HG03064 (cell line): ENCODE data around the gene FOXI2.

Source experiments
- ATAC-seq: cut with Tn5 transposase; IDR thresholded peaks from one replicate; pipeline ENCODE4 v1.9.1; 2021; ENCODE audit warnings: low read depth; ENCODE audit not compliant: unreplicated experiment

The FOXI2 gene

GRCh38 chr10:127736915-127737562 is at the start of gene FOXI2:
FOXI2 (plus strand) TSS chr10:127737185; CDS start chr10:127737274, 89 bp downstream.
- no peak for ATAC-seq

DNA sequence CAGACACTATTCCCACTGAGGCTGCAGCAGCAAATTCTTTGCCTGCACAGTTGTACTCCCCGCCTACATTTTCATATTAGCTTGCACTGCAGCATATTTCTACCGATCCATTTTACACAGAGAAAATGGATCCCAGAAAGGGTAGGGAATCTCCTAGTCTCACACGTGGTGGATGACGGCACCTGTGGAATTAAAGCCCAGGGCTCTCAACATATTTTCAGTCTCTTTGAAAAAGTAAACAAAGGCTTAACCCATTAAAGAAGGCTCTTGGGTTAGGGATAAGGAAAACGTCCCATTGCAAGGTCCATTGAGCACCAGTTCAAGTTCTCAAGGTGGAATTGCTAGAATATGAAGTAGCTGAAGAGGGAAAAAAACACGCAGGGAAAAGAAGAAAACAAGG is 49.4 kb upstream of the FOXI2 start:
- no peak for ATAC-seq

- no peak for ATAC-seq
These were observed 46.7 kb upstream of the FOXI2 start for GRCh38 chr10:127690176-127690835.

GRCh38 chr10:127694580-127695193 is 42.3 kb upstream of the FOXI2 start:
- peak; percentile 65 for ATAC-seq

GRCh38 chr10:127695431-127695830 is 41.6 kb upstream of the FOXI2 start:
- ATAC-seq, result no peak

- no peak for ATAC-seq
These were observed 38.1 kb upstream of the FOXI2 start for GRCh38 chr10:127698886-127699285.

- ATAC-seq, result no peak
These were observed 37.7 kb upstream of the FOXI2 start for GRCh38 chr10:127699311-127699710.

GRCh38 chr10:127702271-127702670 is 34.7 kb upstream of the FOXI2 start:
- no peak for ATAC-seq

DNA sequence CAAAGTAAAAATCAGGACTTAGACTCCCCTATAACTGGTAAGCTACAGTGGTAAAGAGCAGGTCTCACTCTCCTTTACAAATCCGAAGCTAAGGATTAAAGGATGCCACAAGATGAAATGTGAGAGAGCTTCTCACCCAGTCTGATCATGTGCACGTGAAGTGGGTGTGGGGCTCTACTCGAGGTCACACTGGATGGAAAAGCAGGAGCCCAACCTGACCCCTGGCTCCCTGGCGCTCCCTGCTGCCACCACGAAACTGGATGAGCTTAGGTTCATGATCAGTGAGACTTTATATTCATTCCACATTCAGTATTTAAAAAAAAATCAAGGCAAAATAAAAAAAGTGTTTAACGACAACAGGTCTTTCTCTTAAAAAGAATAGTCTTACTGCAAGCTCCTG is 21.7 kb upstream of the FOXI2 start:
- ATAC-seq, result no peak

GRCh38 chr10:127715782-127716378 is 21.1 kb upstream of the FOXI2 start:
- ATAC-seq, result no peak

DNA sequence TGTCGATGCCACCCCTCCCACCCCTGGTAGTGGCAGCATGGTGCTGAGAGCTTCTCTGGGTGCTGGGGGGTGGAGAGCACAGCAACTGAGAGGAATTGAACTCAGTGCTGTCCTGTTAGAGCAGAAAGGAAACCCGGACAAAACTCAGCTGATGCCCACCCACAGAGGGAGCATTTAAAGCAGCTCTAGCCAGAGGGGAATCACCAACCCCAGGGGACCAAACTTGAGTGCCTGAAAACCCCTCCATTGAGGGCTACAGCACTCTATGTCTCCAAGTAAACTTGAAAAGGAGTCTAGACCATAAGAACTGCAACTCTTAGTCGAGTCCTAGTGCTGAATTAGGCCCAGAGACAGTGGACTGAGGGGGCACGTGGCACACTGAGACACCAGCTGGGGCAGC is 16.8 kb upstream of the FOXI2 start:
- ATAC-seq, result peak; percentile 65

DNA sequence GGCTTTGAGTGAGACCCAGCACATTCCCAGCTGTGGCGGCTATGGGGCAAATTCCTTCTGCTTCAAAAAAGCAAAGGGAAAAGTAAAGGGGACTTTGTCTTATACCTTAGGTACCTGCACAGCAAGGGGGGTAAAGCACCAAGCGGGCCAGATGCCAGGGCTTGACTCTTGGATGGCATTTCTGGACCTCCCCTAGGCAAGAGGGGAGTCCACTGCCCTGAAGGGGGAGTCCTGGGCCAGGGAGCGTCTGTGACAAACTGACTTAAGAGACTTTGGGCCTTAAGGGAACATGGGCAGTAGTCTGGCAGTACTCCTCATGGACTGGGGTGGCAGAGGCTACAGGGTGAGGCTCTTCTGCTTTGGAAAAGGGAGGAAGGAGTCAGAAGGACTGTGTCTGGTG is 16.1 kb upstream of the FOXI2 start:
- no peak for ATAC-seq

DNA sequence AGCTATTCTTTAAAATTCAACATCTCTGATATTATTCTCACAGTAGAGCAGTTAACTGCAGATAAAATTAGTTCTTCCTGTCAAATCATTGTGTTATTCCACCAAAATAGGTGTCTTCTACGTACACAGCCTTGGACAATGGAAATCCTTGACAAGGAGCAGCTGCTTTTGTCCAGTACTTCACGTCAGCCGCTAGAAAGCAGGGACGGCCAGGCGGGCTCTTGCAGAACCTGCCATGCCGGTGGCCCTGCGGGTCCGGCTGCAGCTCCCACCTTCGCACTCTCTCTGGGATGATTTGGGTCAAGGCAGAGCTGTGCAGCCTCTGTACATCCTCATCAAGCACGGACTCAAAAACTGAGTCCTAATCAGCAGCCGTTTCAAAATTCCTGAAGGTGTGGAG is 2.2 kb upstream of the FOXI2 start:
- no peak for ATAC-seq

GRCh38 chr10:127735156-127735555 is 1.8 kb upstream of the FOXI2 start:
- ATAC-seq, result no peak

DNA sequence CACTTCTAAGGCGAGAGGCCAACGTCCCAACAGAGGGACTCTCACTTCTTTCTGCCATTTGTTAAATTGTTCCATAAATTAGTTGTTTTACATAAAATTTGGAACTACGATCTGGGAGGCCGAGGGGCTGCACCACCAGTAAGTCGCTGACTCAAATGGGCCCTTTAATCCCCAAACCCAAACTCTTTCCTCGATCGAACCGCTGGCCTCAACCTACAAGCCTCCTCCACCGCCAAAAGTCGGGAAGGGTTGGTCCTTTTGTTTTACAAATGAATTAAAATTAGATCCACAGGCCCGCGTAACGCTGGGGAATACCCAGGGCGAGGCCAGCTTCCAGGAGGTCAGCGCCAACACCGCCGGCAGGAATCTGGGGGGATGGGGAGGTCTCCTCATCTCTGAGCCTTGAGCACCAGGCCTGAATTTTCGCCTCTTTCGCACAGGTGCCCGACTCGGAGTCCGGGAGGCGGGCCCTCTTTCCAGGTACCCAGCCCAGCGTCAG is 1.2 kb upstream of the FOXI2 start:
- ATAC-seq, result no peak

- no peak for ATAC-seq
These were observed 617 bp upstream of the FOXI2 start for GRCh38 chr10:127736222-127736914.

DNA sequence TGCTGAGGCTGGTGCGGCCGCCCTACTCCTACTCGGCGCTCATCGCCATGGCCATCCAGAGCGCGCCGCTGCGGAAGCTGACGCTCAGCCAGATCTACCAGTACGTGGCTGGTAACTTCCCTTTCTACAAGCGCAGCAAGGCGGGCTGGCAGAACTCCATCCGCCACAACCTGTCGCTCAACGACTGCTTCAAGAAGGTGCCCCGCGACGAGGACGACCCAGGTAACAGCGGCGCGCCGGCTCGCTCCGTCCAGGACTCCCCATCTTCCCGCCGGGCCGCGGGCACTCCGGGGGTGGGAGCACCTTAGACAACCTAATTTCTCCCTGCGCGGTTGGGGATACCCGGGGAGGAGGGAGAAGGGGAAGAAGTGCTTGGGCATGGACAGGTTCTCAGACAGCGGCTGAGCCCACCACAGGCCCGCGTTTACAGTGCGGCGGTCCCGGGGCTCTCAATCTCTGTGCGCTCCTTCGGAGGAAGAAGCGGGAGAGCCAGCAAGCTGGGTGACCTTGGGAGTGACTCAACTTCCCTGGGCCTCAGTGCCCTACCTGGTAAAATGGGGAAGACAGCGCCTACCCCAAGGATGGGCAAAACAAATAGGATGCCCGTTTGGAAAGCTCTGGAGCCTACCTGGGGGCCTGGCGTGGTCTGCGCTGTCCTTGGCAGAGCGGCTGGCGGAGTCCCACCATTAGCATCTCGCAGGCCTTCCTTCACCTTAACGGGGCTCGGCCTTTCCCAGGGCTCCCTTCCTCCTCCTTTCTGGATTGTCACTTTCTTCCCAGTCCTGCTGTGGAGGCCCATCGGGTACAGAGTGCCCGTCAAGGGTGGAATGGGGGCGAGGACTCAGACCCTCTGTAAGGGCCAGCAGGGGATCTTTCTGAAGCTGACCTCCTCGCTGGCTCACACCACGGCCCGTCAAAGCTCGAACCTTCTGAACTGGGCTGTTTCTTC is 852 bp downstream of the FOXI2 start:
- no peak for ATAC-seq

GRCh38 chr10:127738512-127739424 is 1.8 kb downstream of the FOXI2 start:
- no peak for ATAC-seq

DNA sequence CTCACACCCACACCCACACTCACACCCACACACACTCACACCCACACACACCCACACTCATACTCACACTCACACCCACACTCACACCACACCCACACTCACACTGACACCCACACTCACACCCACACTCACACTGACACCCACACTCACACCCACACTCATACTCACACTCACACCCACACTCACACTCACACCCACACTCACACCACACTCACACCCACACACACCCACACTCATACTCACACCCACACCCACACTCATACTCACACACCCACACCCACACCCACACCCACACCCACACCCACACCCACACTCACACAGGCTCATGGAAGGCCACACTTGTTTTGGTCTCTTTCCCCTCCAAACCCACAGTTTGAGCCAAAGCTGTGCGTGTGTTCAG is 2.9 kb downstream of the FOXI2 start:
- no peak for ATAC-seq
